ENCODE results near the gene HIVEP3.

Gene HIVEP3

DNA sequence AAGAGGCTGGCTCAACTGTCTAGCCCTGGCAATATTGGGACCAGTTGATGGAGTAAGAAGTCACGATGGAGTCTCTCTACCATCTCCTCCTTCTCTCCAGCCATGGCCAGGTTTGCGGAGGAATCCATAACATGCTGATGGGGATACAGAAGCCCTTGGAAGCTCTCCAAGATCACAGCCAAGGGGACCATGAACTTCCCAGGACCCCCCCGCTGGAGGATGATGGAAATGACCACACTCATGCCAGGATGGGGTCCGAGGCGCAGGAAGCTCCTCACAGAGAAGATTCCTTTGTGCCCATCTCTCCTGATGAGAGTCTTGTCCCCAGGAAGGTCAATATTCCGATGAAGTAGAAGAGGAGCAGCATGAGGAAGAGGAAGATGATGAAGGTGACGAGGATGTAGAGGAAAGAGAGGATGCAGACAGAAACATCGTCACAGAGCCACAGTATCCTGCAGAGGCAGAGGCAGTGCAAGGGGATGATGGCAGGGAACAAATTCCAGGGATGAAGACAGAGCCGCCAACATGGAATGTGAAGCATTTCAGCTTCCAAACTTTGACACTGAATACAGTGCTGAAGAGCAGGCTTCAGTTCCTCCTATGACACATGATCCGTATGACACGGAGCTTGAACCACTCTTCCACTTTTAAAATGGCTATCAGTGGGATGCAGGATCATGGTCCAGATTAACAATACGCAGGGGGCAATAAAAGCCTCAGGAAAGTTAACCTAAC lies 376.4 kb downstream of the HIVEP3 start:
- Histone ChIP-seq H3K27me3 (ENCODE audit: insufficient read depth, insufficient read length) (no peaks in the 10 kb centered on the region), H3K9me3 (ENCODE audit: insufficient read depth, low read length) (no peaks in the 10 kb centered on the region; the same call in 1 of the 2 replicates), H3K9ac (ENCODE audit: insufficient read length, low read depth) (no peak overlapping the region), H3K36me3 (ENCODE audit: insufficient read depth, insufficient read length, low read length) (peaks cover 5% of the 10 kb centered on the region), H3K4me3 (ENCODE audit: insufficient read length, low read depth) (no peak overlapping the region), H3K4me1 (ENCODE audit: insufficient read depth, insufficient read length) (peaks cover 3% of the 10 kb centered on the region)
- DNase-seq (ENCODE audit: low read depth, low spot score) = no peak
- no peak for TF ChIP-seq YY1 (IDR thresholded peaks at IDR 0.05; ENCODE audit: insufficient read depth, insufficient read length)
- no peak for TF ChIP-seq ZNF274 (IDR thresholded peaks at IDR 0.05; ENCODE audit: low read depth, low read length)
- TF ChIP-seq SUZ12 (IDR thresholded peaks at IDR 0.05; ENCODE audit: extremely low read depth, insufficient read depth, insufficient read length) = no peak

DNA sequence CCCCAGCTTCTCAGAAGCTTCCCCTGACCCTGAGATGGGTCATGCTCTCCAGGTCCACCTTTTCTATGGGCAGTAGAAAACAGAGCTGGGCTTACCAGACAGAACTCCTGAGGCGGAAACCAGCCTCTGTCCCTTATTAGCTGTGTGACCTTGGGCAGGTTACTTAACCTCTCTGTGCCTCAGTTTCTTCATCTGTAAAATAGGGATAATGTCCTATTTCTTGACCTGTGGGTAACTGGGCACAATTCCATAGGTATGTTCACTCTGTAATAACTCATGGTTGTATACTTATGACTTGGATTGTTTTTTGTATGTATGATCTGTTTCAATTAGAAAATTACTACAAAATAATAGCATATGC lies 377.1 kb downstream of the HIVEP3 start:
- no peak overlapping the region for H3K4me3 ChIP-seq (ENCODE audit: insufficient read length, low read depth)
- TF ChIP-seq ZNF274 (IDR thresholded peaks at IDR 0.05; ENCODE audit: low read depth, low read length) (no peak), YY1 (IDR thresholded peaks at IDR 0.05; ENCODE audit: insufficient read depth, insufficient read length) (no peak), SUZ12 (IDR thresholded peaks at IDR 0.05; ENCODE audit: extremely low read depth, insufficient read depth, insufficient read length) (no peak)
- peaks cover 3% of the 10 kb centered on the region for H3K4me1 ChIP-seq (ENCODE audit: insufficient read depth, insufficient read length)

DNA sequence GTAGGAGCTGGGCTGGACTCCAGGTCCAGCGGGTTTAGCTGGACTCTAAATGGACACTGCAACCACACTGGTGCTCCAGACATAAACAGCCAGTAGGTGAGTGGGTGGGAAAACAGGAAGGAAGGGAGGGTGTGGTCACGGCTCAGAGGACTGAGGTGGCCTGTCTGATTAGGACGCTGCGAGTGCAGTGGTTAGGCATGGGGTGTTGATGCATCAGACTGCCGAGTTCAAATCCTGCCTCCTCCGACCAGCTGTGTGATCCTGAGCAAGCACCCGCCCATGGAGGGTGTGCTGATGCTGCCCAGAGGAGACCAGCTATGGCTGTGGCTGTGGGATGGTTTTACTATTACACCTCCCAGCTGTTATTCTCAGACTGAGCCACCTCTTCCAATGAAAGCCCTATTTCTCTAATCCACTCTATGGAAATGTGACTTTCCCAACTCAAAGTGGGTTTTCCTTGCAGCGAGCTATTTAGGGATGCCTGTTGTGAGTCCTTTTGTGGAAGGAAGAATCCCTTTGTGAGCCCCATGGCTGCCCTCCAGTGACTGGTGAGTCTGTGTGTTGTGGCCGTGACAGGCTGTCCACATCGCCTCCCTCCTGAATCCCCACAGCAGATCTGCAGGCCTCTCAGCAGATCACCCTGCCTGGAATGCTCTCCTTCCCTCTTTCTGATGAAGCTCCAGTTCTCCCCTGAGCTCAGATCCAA lies 377.7 kb downstream of the HIVEP3 start:
- no peak for DNase-seq (ENCODE audit: low read depth, low spot score)

More for the DNA sequence above, 377.1 kb downstream of the HIVEP3 start:
- Histone ChIP-seq H3K27me3 (ENCODE audit: insufficient read depth, insufficient read length) (no peaks in the 10 kb centered on the region), H3K9ac (ENCODE audit: insufficient read length, low read depth) (no peak overlapping the region), H3K36me3 (ENCODE audit: insufficient read depth, insufficient read length, low read length) (peaks cover 5% of the 10 kb centered on the region), H3K9me3 (ENCODE audit: insufficient read depth, low read length) (no peaks in the 10 kb centered on the region; the same call in 1 of the 2 replicates)
- DNase-seq (ENCODE audit: low read depth, low spot score) = no peak

DNA sequence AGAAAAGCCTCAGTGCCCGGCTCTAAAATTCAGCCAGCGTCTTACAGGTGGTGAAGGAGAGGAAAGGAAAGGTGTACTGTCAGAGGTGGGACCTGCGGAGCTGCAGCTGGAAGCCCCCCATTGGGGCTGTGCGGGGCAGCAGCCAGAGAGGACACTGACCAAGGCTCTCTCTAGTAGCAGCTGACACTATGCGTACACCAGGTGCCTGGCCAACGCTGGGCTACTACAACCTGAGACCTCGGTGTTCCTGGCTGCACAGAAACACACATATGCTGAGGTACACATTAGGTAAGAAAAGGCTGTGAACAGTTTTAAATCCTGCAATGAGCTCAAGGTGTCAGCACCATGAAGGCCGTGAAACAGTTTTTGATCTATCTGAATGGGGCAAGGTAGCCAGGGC lies 378.7 kb downstream of the HIVEP3 start:
- Histone ChIP-seq H3K27me3 (ENCODE audit: insufficient read depth, insufficient read length) (no peaks in the 10 kb centered on the region), H3K9ac (ENCODE audit: insufficient read length, low read depth) (no peak overlapping the region), H3K36me3 (ENCODE audit: insufficient read depth, insufficient read length, low read length) (peaks cover 5% of the 10 kb centered on the region), H3K9me3 (ENCODE audit: insufficient read depth, low read length) (no peaks in the 10 kb centered on the region; the same call in 1 of the 2 replicates), H3K4me3 (ENCODE audit: insufficient read length, low read depth) (no peak overlapping the region), H3K4me1 (ENCODE audit: insufficient read depth, insufficient read length) (peaks cover 3% of the 10 kb centered on the region)
- DNase-seq (ENCODE audit: low read depth, low spot score) = no peak
- no peak for TF ChIP-seq ZNF274 (IDR thresholded peaks at IDR 0.05; ENCODE audit: low read depth, low read length)
- no peak for TF ChIP-seq YY1 (IDR thresholded peaks at IDR 0.05; ENCODE audit: insufficient read depth, insufficient read length)
- TF ChIP-seq SUZ12 (IDR thresholded peaks at IDR 0.05; ENCODE audit: extremely low read depth, insufficient read depth, insufficient read length) = no peak

More for the DNA sequence above, 377.7 kb downstream of the HIVEP3 start:
- Histone ChIP-seq H3K4me3 (ENCODE audit: insufficient read length, low read depth) (no peak overlapping the region), H3K9me3 (ENCODE audit: insufficient read depth, low read length) (no peaks in the 10 kb centered on the region; the same call in 1 of the 2 replicates), H3K27me3 (ENCODE audit: insufficient read depth, insufficient read length) (no peaks in the 10 kb centered on the region), H3K9ac (ENCODE audit: insufficient read length, low read depth) (no peak overlapping the region), H3K36me3 (ENCODE audit: insufficient read depth, insufficient read length, low read length) (peaks cover 5% of the 10 kb centered on the region), H3K4me1 (ENCODE audit: insufficient read depth, insufficient read length) (peaks cover 3% of the 10 kb centered on the region)
- TF ChIP-seq YY1 (IDR thresholded peaks at IDR 0.05; ENCODE audit: insufficient read depth, insufficient read length) (no peak), ZNF274 (IDR thresholded peaks at IDR 0.05; ENCODE audit: low read depth, low read length) (no peak), SUZ12 (IDR thresholded peaks at IDR 0.05; ENCODE audit: extremely low read depth, insufficient read depth, insufficient read length) (no peak)

DNA sequence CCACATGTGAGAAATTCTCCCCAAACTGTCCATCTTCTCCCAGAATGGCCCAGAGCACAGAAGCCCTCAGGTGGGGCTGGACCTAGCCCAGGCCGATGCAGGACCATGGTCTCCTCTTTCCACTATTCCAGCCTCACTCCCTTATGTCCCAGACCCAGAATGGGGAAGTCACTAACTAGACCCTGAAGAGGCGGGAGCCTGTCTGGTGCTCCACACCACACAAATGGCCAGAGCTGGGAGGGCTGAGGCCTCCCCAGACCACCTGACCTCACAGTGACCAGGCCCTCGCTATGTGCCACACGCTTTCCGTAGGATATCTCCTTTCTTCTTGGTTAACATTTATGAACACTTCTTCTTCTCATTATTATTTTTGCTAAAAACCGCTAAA lies 379.3 kb downstream of the HIVEP3 start:
- TF ChIP-seq YY1 (IDR thresholded peaks at IDR 0.05; ENCODE audit: insufficient read depth, insufficient read length) (no peak), SUZ12 (IDR thresholded peaks at IDR 0.05; ENCODE audit: extremely low read depth, insufficient read depth, insufficient read length) (no peak), ZNF274 (IDR thresholded peaks at IDR 0.05; ENCODE audit: low read depth, low read length) (no peak)
- no peaks in the 10 kb centered on the region for H3K27me3 ChIP-seq (ENCODE audit: insufficient read depth, insufficient read length)
- no peak overlapping the region for H3K4me3 ChIP-seq (ENCODE audit: insufficient read length, low read depth)
- DNase-seq (ENCODE audit: low read depth, low spot score) = no peak
- no peak overlapping the region for H3K9ac ChIP-seq (ENCODE audit: insufficient read length, low read depth)
- H3K9me3 ChIP-seq (ENCODE audit: insufficient read depth, low read length) = no peaks in the 10 kb centered on the region
- H3K36me3 ChIP-seq (ENCODE audit: insufficient read depth, insufficient read length, low read length) = peaks cover 5% of the 10 kb centered on the region
- peaks cover 3% of the 10 kb centered on the region for H3K4me1 ChIP-seq (ENCODE audit: insufficient read depth, insufficient read length)

DNA sequence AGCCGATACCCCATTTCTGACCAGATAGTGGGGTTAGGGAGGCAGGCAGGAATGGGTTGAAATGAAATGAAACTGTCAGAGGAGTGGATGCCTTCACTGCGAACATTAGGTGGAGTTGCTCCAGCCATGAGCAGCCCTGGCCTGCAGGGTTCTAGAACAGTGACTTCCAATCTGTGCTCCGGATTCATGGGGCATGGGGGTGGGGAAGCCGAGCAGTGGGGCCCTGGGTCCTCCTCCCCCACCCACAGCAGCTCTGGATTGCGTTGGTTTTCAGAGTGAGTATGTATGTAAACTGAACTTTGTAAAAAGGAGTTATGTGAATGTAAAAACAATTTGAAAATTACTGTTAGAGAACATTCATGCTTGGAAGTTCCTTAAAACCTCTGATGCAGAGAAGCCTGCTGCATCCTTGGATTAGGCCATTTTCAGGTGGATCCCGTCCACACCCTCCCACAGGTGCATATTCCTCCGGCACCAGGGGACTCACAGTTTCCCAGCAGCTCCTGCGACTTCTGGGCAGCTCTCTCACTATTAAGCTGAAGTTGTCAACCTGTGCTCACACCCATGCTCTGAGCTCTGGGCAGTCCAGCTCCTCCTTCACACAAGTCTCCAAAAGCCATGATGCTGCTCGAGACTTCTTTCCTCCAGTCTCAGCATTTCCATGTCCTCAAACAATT lies 379.8 kb downstream of the HIVEP3 start:
- Histone ChIP-seq H3K27me3 (ENCODE audit: insufficient read depth, insufficient read length) (no peaks in the 10 kb centered on the region), H3K36me3 (ENCODE audit: insufficient read depth, insufficient read length, low read length) (peaks cover 3% of the 10 kb centered on the region), H3K4me3 (ENCODE audit: insufficient read length, low read depth) (no peak overlapping the region), H3K9me3 (ENCODE audit: insufficient read depth, low read length) (no peaks in the 10 kb centered on the region), H3K4me1 (ENCODE audit: insufficient read depth, insufficient read length) (peaks cover 3% of the 10 kb centered on the region), H3K9ac (ENCODE audit: insufficient read length, low read depth) (peak overlapping the region; percentile 22)
- TF ChIP-seq ZNF274 (IDR thresholded peaks at IDR 0.05; ENCODE audit: low read depth, low read length) (no peak), SUZ12 (IDR thresholded peaks at IDR 0.05; ENCODE audit: extremely low read depth, insufficient read depth, insufficient read length) (no peak), YY1 (IDR thresholded peaks at IDR 0.05; ENCODE audit: insufficient read depth, insufficient read length) (no peak)
- DNase-seq (ENCODE audit: low read depth, low spot score) = no peak
